Measurements from ENCODE around the gene CNTN4.

Gene CNTN4

GRCh38 chr3:2896308-2896939 is 797.8 kb downstream of the CNTN4 start:
- TF ChIP-seq CTCF (conservative IDR thresholded peaks at IDR 0.05; ENCODE audit: control insufficient read depth, insufficient read depth, low read depth, low read length): no peak
- no peak overlapping the region for H3K4me3 ChIP-seq (ENCODE audit: control insufficient read depth, low read depth, low read length)
- DNase-seq (ENCODE audit: low read depth): no peak

DNA sequence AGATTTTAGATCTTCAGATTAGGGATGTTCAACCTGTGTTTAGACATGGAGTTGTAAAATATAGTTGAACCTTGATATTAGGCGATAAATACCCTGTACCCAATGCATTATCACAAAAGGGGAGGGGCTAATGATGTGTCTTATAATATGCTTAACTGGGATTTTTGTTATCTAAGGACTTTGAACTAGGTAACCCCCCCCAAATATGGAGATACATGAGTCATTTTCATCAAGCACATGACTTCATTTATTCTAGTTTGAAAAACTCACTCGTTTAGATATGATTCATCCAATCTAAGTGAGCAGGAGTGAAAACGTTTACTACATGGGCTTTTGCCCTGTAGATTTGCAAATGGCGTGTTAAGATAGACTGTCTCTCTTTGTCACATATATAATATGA is 799.2 kb downstream of the CNTN4 start:
- TF ChIP-seq CTCF (conservative IDR thresholded peaks at IDR 0.05; ENCODE audit: control insufficient read depth, insufficient read depth, low read depth, low read length): no peak
- H3K4me3 ChIP-seq (ENCODE audit: control insufficient read depth, low read depth, low read length): no peak overlapping the region
- DNase-seq (ENCODE audit: low read depth): no peak

GRCh38 chr3:2898591-2899353 is 800.1 kb downstream of the CNTN4 start:
- DNase-seq (ENCODE audit: low read depth): no peak
- no peak for TF ChIP-seq CTCF (conservative IDR thresholded peaks at IDR 0.05; ENCODE audit: control insufficient read depth, insufficient read depth, low read depth, low read length)
- H3K4me3 ChIP-seq (ENCODE audit: control insufficient read depth, low read depth, low read length): no peak overlapping the region

DNA sequence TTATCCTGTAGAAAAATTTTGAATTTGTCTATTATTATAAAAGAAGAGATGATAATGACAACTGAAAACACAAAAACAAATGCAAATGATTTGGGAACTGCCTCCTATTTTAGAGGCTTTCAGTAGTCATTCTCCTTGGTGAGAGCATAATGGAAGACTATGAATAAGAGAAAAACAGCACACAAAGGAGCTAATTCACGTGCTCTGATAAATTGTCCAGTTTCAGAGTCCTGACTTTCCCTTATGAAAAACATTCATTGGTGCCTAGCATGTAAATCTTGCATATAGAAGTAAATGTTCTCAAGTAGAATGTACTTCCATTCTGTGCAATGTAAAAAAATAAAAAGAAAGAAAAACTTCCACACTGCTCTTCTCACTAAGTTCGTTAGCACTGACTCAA is 805.4 kb downstream of the CNTN4 start:
- TF ChIP-seq CTCF (conservative IDR thresholded peaks at IDR 0.05; ENCODE audit: control insufficient read depth, insufficient read depth, low read depth, low read length): no peak
- no peak overlapping the region for H3K4me3 ChIP-seq (ENCODE audit: control insufficient read depth, low read depth, low read length)
- DNase-seq (ENCODE audit: low read depth): no peak

DNA sequence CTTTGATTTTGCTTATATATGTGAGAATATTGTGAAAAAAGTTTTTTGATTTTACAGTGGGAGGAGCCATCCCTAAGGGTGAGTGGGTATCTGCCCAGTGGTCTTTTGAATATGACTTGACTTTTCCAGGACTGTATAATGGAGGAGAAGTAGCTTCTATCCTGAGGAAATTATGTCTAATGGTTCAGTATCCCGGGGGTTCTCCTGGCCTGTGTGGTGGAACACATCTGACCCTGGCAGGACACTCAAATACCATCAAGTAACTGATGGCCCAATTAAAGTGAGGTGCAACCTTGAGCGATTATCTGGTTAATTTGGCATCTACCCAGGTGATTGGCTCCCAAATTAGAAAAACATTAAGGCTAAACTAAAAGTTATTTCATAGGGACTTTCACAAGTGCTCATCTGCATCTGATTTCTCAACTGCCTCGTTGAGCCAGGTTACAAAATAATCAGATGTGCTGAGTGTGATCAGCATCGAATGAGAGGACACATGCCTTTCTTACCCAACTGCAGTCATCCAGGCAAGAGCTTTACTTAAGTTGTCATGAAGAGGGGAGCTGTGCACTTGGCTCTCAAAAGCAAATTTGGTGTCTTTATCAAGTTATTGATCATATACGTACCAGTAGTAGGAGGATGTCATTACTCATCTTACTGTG is 810.2 kb downstream of the CNTN4 start:
- no peak overlapping the region for H3K4me3 ChIP-seq (ENCODE audit: control insufficient read depth, low read depth, low read length)
- DNase-seq (ENCODE audit: low read depth): no peak
- TF ChIP-seq CTCF (conservative IDR thresholded peaks at IDR 0.05; ENCODE audit: control insufficient read depth, insufficient read depth, low read depth, low read length): no peak

DNA sequence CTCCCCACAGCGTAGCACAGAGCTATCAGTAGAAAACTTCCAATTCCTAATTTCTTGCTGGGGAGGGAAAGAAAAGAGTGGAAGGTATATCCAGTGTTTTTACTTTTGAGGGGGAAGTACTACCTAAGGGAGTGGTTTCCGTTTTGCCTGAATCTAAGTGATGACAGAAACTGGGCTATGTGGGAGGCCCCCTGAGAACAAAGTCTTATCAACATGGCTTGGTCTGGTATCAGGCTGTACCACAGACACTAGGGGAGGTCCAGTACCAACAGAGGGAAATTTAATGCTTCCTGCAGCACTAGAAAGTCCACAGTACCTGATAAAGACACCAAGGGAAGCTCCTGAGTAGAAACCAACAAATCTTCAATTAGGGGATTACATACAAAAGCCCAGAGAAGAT is 812.3 kb downstream of the CNTN4 start:
- no peak for DNase-seq (ENCODE audit: low read depth)
- no peak for TF ChIP-seq CTCF (conservative IDR thresholded peaks at IDR 0.05; ENCODE audit: control insufficient read depth, insufficient read depth, low read depth, low read length)
- no peak overlapping the region for H3K4me3 ChIP-seq (ENCODE audit: control insufficient read depth, low read depth, low read length)
